ENCODE data around the gene ID3.
"Not testable (repeated sequence)": the region's sequence is repeated elsewhere in the genome, so short reads cannot be mapped to it uniquely, and the experiment has no call there.

Gene ID3

GRCh38 chr1:23551849-23552248 lies 7.5 kb downstream of the ID3 start:
- Histone ChIP-seq H3K9me3 (ENCODE audit: control insufficient read depth in 1 of 2, low read length in 2 of 2) (no peaks in the 10 kb centered on the region), H3K9ac (ENCODE audit: low read depth in 1 of 2, low read length in 2 of 2) (no peak overlapping the region), H3K36me3 (ENCODE audit: control insufficient read depth in 1 of 2, insufficient read depth in 2 of 2, low read length in 2 of 2) (no peaks in the 10 kb centered on the region), H3K27me3 (ENCODE audit: control insufficient read depth in 1 of 2, insufficient read depth in 2 of 2, low read length in 2 of 2) (no peaks in the 10 kb centered on the region), H3K4me1 (ENCODE audit: control insufficient read depth in 1 of 2, insufficient read depth in 2 of 2, low read length in 2 of 2) (peaks cover 25 to 35% of the 10 kb centered on the region in 2 donors), H3K4me3 (ENCODE audit: low read depth in 1 of 2, low read length in 2 of 2) (no peak overlapping the region), H3K27ac (ENCODE audit: low read depth, low read length) (no peak overlapping the region)

GRCh38 chr1:23548704-23549143 lies 10.6 kb downstream of the ID3 start:
- Histone ChIP-seq H3K36me3 (ENCODE audit: control insufficient read depth in 1 of 2, insufficient read depth in 2 of 2, low read length in 2 of 2) (no peaks in the 10 kb centered on the region), H3K27me3 (ENCODE audit: control insufficient read depth in 1 of 2, insufficient read depth in 2 of 2, low read length in 2 of 2) (no peaks in the 10 kb centered on the region), H3K4me1 (ENCODE audit: control insufficient read depth in 1 of 2, insufficient read depth in 2 of 2, low read length in 2 of 2) (peaks cover 21% of the 10 kb centered on the region in 2 donors), H3K9me3 (ENCODE audit: control insufficient read depth in 1 of 2, low read length in 2 of 2) (no peaks in the 10 kb centered on the region), H3K27ac (ENCODE audit: low read depth, low read length) (no peak overlapping the region), H3K4me3 (ENCODE audit: low read depth in 1 of 2, low read length in 2 of 2) (no peak overlapping the region), H3K9ac (ENCODE audit: low read depth in 1 of 2, low read length in 2 of 2) (no peak overlapping the region)

- H3K27me3 ChIP-seq (ENCODE audit: control insufficient read depth in 1 of 2, insufficient read depth in 2 of 2, low read length in 2 of 2) = no peaks in the 10 kb centered on the region
- H3K27ac ChIP-seq (ENCODE audit: low read depth, low read length) = no peak overlapping the region
- H3K9ac ChIP-seq (ENCODE audit: low read depth in 1 of 2, low read length in 2 of 2) = peak overlapping the region in 1 of 2 donors; percentile 30
- H3K4me3 ChIP-seq (ENCODE audit: low read depth in 1 of 2, low read length in 2 of 2) = peak overlapping the region in 1 of 2 donors; percentile 37
- peaks cover 20 to 21% of the 10 kb centered on the region in 2 donors for H3K4me1 ChIP-seq (ENCODE audit: control insufficient read depth in 1 of 2, insufficient read depth in 2 of 2, low read length in 2 of 2)
- no peaks in the 10 kb centered on the region for H3K9me3 ChIP-seq (ENCODE audit: control insufficient read depth in 1 of 2, low read length in 2 of 2)
- H3K36me3 ChIP-seq (ENCODE audit: control insufficient read depth in 1 of 2, insufficient read depth in 2 of 2, low read length in 2 of 2) = no peaks in the 10 kb centered on the region
Measured at GRCh38 chr1:23546897-23547584, 12.3 kb downstream of the ID3 start.

GRCh38 chr1:23545851-23546250 lies 13.4 kb downstream of the ID3 start:
- no peaks in the 10 kb centered on the region for H3K27me3 ChIP-seq (ENCODE audit: control insufficient read depth in 1 of 2, insufficient read depth in 2 of 2, low read length in 2 of 2)
- H3K36me3 ChIP-seq (ENCODE audit: control insufficient read depth in 1 of 2, insufficient read depth in 2 of 2, low read length in 2 of 2) = no peaks in the 10 kb centered on the region
- no peak overlapping the region for H3K27ac ChIP-seq (ENCODE audit: low read depth, low read length)
- no peak overlapping the region for H3K4me3 ChIP-seq (ENCODE audit: low read depth in 1 of 2, low read length in 2 of 2)
- H3K9me3 ChIP-seq (ENCODE audit: control insufficient read depth in 1 of 2, low read length in 2 of 2) = no peaks in the 10 kb centered on the region
- H3K9ac ChIP-seq (ENCODE audit: low read depth in 1 of 2, low read length in 2 of 2) = no peak overlapping the region
- H3K4me1 ChIP-seq (ENCODE audit: control insufficient read depth in 1 of 2, insufficient read depth in 2 of 2, low read length in 2 of 2) = peaks cover 20 to 21% of the 10 kb centered on the region in 2 donors

GRCh38 chr1:23544444-23545389 lies 14.6 kb downstream of the ID3 start:
- Histone ChIP-seq H3K9me3 (ENCODE audit: control insufficient read depth in 1 of 2, low read length in 2 of 2) (no peaks in the 10 kb centered on the region), H3K27ac (ENCODE audit: low read depth, low read length) (no peak overlapping the region), H3K4me1 (ENCODE audit: control insufficient read depth in 1 of 2, insufficient read depth in 2 of 2, low read length in 2 of 2) (peaks cover 24 to 25% of the 10 kb centered on the region in 2 donors), H3K36me3 (ENCODE audit: control insufficient read depth in 1 of 2, insufficient read depth in 2 of 2, low read length in 2 of 2) (no peaks in the 10 kb centered on the region), H3K27me3 (ENCODE audit: control insufficient read depth in 1 of 2, insufficient read depth in 2 of 2, low read length in 2 of 2) (no peaks in the 10 kb centered on the region), H3K9ac (ENCODE audit: low read depth in 1 of 2, low read length in 2 of 2) (no peak overlapping the region), H3K4me3 (ENCODE audit: low read depth in 1 of 2, low read length in 2 of 2) (no peak overlapping the region)

- H3K4me1 ChIP-seq (ENCODE audit: control insufficient read depth in 1 of 2, insufficient read depth in 2 of 2, low read length in 2 of 2) = peaks cover 24 to 28% of the 10 kb centered on the region in 2 donors
- no peaks in the 10 kb centered on the region for H3K27me3 ChIP-seq (ENCODE audit: control insufficient read depth in 1 of 2, insufficient read depth in 2 of 2, low read length in 2 of 2)
- H3K4me3 ChIP-seq (ENCODE audit: low read depth in 1 of 2, low read length in 2 of 2) = no peak overlapping the region
- H3K9ac ChIP-seq (ENCODE audit: low read depth in 1 of 2, low read length in 2 of 2) = no peak overlapping the region
- no peaks in the 10 kb centered on the region for H3K36me3 ChIP-seq (ENCODE audit: control insufficient read depth in 1 of 2, insufficient read depth in 2 of 2, low read length in 2 of 2)
- no peaks in the 10 kb centered on the region for H3K9me3 ChIP-seq (ENCODE audit: control insufficient read depth in 1 of 2, low read length in 2 of 2)
- H3K27ac ChIP-seq (ENCODE audit: low read depth, low read length) = no peak overlapping the region
Measured at GRCh38 chr1:23543707-23544443, 15.4 kb downstream of the ID3 start.

GRCh38 chr1:23542940-23543339 lies 16.4 kb downstream of the ID3 start:
- not testable (repeated sequence) for H3K27ac ChIP-seq (ENCODE audit: low read depth, low read length)
- peaks cover 24% of the 10 kb centered on the region in 2 donors for H3K4me1 ChIP-seq (ENCODE audit: control insufficient read depth in 1 of 2, insufficient read depth in 2 of 2, low read length in 2 of 2)

GRCh38 chr1:23539698-23540266 lies 19.5 kb downstream of the ID3 start:
- H3K9ac ChIP-seq (ENCODE audit: low read depth in 1 of 2, low read length in 2 of 2) = peak overlapping the region in 1 of 2 donors; percentile 54
- no peak overlapping the region for H3K27ac ChIP-seq (ENCODE audit: low read depth, low read length)
- H3K36me3 ChIP-seq (ENCODE audit: control insufficient read depth in 1 of 2, insufficient read depth in 2 of 2, low read length in 2 of 2) = no peaks in the 10 kb centered on the region

More at GRCh38 chr1:23542940-23543339, 16.4 kb downstream of the ID3 start:
- H3K9me3 ChIP-seq (ENCODE audit: control insufficient read depth in 1 of 2, low read length in 2 of 2); H3K4me3 ChIP-seq (ENCODE audit: low read depth in 1 of 2, low read length in 2 of 2); H3K9ac ChIP-seq (ENCODE audit: low read depth in 1 of 2, low read length in 2 of 2); H3K27me3 ChIP-seq (ENCODE audit: control insufficient read depth in 1 of 2, insufficient read depth in 2 of 2, low read length in 2 of 2); H3K36me3 ChIP-seq (ENCODE audit: control insufficient read depth in 1 of 2, insufficient read depth in 2 of 2, low read length in 2 of 2): not testable (repeated sequence)

GRCh38 chr1:23537296-23537973 lies 21.9 kb downstream of the ID3 start:
- Histone ChIP-seq H3K9ac (ENCODE audit: low read depth in 1 of 2, low read length in 2 of 2) (no peak overlapping the region), H3K27me3 (ENCODE audit: control insufficient read depth in 1 of 2, insufficient read depth in 2 of 2, low read length in 2 of 2) (no peaks in the 10 kb centered on the region), H3K4me1 (ENCODE audit: control insufficient read depth in 1 of 2, insufficient read depth in 2 of 2, low read length in 2 of 2) (peaks cover 21 to 30% of the 10 kb centered on the region in 2 donors), H3K9me3 (ENCODE audit: control insufficient read depth in 1 of 2, low read length in 2 of 2) (no peaks in the 10 kb centered on the region), H3K36me3 (ENCODE audit: control insufficient read depth in 1 of 2, insufficient read depth in 2 of 2, low read length in 2 of 2) (no peaks in the 10 kb centered on the region), H3K4me3 (ENCODE audit: low read depth in 1 of 2, low read length in 2 of 2) (no peak overlapping the region), H3K27ac (ENCODE audit: low read depth, low read length) (no peak overlapping the region)

More at GRCh38 chr1:23539698-23540266, 19.5 kb downstream of the ID3 start:
- Histone ChIP-seq H3K9me3 (ENCODE audit: control insufficient read depth in 1 of 2, low read length in 2 of 2) (no peaks in the 10 kb centered on the region), H3K27me3 (ENCODE audit: control insufficient read depth in 1 of 2, insufficient read depth in 2 of 2, low read length in 2 of 2) (no peaks in the 10 kb centered on the region), H3K4me3 (ENCODE audit: low read depth in 1 of 2, low read length in 2 of 2) (peak overlapping the region in 1 of 2 donors; percentile 57), H3K4me1 (ENCODE audit: control insufficient read depth in 1 of 2, insufficient read depth in 2 of 2, low read length in 2 of 2) (peaks cover 9 to 17% of the 10 kb centered on the region in 2 donors)
